ENCODE data around the gene GTF3A. TPM values are rescaled to one million over a fixed set of nuclear protein-coding genes. Genes with fewer than 3 reads are reported as not detected.

The GTF3A gene
- total and polyA plus RNA-seq, 10 donors: 90.7 to 275 (median 133) TPM

DNA sequence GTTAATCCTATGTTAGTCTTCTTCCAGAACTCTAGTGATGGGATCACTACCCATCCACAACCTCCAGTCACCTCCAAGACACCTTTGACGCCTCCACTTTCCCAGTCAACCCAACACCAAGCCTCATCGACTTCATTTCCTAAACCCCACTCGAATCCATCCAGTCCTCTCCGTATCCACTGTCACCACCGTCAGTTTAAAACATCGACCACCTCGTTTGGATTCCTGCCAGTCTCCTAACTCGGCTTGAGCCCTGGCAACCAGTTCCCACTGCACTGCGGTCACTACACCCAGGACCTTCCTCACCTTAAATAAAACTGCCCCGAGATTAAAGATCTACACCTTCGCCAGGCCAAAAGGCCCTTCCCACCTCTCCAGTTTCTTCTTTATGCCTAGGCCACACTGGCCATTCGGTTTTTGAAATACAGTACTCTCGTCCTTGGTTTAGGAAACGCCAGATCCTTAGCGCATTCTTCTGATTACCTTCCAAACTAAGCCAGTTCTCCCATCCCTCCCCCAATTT, 24.7 kb downstream of the GTF3A start:
- DNase-seq: no peak
- intact Hi-C loops (cut with DNase I; ENCODE audit: low total_unique reads): no loop called here
- no peaks in the 10 kb centered on the region for H3K27me3 ChIP-seq (replicated peaks in 1 of 7)

GRCh38 chr13:27449936-27450828, 25.8 kb downstream of the GTF3A start, which contains the start of gene MTIF3:
MTIF3 (minus strand) TSS chr13:27450564; CDS start chr13:27440448, 10,116 bp downstream.
- Histone ChIP-seq H3K36me3 (peaks cover 0 to under 1% (median 0%) of the 10 kb centered on the region in 6 donors), H3K27ac (peak within 1 kb of the TSS; percentile 96 to 100 (median 99)), H3K27me3 (replicated peaks in 1 of 7) (no peaks in the 10 kb centered on the region), H3K9me3 (no peaks in the 10 kb centered on the region), H3K4me3 (peak within 1 kb of the TSS; percentile 63 to 86 (median 72)), H3K4me1 (peaks cover 27 to 72% (median 57%) of the 10 kb centered on the region in 6 donors)
- TF ChIP-seq POLR2AphosphoS5 (IDR thresholded peaks at IDR 0.05) (peak; percentile 96 to 97 (median 97)), POLR2A (IDR thresholded peaks at IDR 0.05) (peak in 2 of 3 donors; percentile 7 to 41)
- TF ChIP-seq, protein P1, sequence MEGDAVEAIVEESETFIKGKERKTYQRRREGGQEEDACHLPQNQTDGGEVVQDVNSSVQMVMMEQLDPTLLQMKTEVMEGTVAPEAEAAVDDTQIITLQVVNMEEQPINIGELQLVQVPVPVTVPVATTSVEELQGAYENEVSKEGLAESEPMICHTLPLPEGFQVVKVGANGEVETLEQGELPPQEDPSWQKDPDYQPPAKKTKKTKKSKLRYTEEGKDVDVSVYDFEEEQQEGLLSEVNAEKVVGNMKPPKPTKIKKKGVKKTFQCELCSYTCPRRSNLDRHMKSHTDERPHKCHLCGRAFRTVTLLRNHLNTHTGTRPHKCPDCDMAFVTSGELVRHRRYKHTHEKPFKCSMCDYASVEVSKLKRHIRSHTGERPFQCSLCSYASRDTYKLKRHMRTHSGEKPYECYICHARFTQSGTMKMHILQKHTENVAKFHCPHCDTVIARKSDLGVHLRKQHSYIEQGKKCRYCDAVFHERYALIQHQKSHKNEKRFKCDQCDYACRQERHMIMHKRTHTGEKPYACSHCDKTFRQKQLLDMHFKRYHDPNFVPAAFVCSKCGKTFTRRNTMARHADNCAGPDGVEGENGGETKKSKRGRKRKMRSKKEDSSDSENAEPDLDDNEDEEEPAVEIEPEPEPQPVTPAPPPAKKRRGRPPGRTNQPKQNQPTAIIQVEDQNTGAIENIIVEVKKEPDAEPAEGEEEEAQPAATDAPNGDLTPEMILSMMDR (IDR thresholded peaks at IDR 0.05 in 8 of 11, conservative IDR thresholded peaks at IDR 0.05 in 3 of 11): peak in 6 of 11 experiments; percentile 18 to 39 (median 28)
- peak; percentile 99 for DNase-seq
- intact Hi-C loops (cut with DNase I; ENCODE audit: low total_unique reads): loop anchor here (10.0 kb wide), 1 partner anchor 175 kb away; the partner anchor contains the start of genes LNX2 and POLR1D
- 0% methylated on average over 36 to 81 of the region's 81 CpGs for WGBS, 5 donors

More for the DNA sequence above, 24.7 kb downstream of the GTF3A start:
- peaks cover 0 to 11% (median 0%) of the 10 kb centered on the region in 6 donors for H3K36me3 ChIP-seq
- H3K27ac ChIP-seq: peak overlapping the region; percentile 96 to 100 (median 99)
- WGBS, 5 donors: 48 to 68% (median 59%) methylated on average over 15 of the region's 15 CpGs
- H3K9me3 ChIP-seq: no peaks in the 10 kb centered on the region
- peaks cover 25 to 74% (median 51%) of the 10 kb centered on the region in 6 donors for H3K4me1 ChIP-seq
- H3K4me3 ChIP-seq: peak overlapping the region; percentile 63 to 86 (median 72)
- TF ChIP-seq POLR2A (IDR thresholded peaks at IDR 0.05) (no peak), POLR2AphosphoS5 (IDR thresholded peaks at IDR 0.05) (no peak)
- TF ChIP-seq, protein P1 (IDR thresholded peaks at IDR 0.05 in 8 of 11, conservative IDR thresholded peaks at IDR 0.05 in 3 of 11): no peak

DNA sequence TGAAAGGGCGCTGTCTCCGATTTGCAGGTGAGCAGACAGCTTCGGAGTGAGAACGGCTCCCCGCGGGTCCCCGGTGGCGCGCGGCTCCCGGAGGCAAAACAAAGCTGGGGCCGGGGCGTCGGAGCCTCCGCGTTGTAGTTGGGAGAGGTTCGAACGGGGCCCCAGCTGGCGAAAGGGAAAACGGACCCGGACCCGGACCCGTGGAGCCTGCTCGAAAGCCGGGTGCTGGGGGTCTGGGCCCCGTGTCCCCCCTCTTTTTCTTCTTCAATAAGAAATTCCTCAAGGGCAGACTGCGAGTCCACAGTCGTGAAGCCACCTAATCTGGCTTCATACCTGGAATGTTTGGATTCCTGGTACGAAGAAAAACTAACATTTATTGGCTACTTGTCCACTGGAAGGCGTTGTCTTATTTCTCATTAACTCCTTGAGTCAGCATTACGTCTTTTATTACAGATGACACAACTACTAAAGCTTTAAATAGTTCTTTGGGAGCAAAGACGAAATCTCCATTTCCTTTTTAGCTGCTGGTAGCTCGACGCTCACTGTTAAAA, 26.6 kb downstream of the GTF3A start:
- Histone ChIP-seq H3K4me3 (peak overlapping the region; percentile 63 to 86 (median 72)), H3K36me3 (no peaks in the 10 kb centered on the region), H3K9me3 (no peaks in the 10 kb centered on the region), H3K4me1 (peaks cover 29 to 72% (median 57%) of the 10 kb centered on the region in 6 donors), H3K27me3 (replicated peaks in 1 of 7) (no peaks in the 10 kb centered on the region), H3K27ac (peak overlapping the region; percentile 96 to 100 (median 99))
- TF ChIP-seq POLR2A (IDR thresholded peaks at IDR 0.05) (no peak), POLR2AphosphoS5 (IDR thresholded peaks at IDR 0.05) (no peak)
- TF ChIP-seq, protein P1 (IDR thresholded peaks at IDR 0.05 in 8 of 11, conservative IDR thresholded peaks at IDR 0.05 in 3 of 11): no peak
- intact Hi-C loops (cut with DNase I; ENCODE audit: low total_unique reads): loop anchor here (10.0 kb wide), 1 partner anchor 174 kb away; the partner anchor contains the start of genes LNX2 and POLR1D
- WGBS, 5 donors: 0 to 1% (median 0%) methylated on average over 33 to 34 of the region's 34 CpGs
- DNase-seq: peak; percentile 92
